NCI-H2107 treated with DMSO at 0.1 percent for 48 hours (cell line): Measurements from ENCODE around the gene TENT4A.
"Not testable (repeated sequence)": the region's sequence is repeated elsewhere in the genome, so short reads cannot be mapped to it uniquely, and the experiment has no call there.

Experiments used
- DNase-seq: peaks from one replicate; lab custom pipeline; 2025; ENCODE audit not compliant: unreplicated experiment; lab: John Stamatoyannopoulos, UW

TENT4A gene

DNA sequence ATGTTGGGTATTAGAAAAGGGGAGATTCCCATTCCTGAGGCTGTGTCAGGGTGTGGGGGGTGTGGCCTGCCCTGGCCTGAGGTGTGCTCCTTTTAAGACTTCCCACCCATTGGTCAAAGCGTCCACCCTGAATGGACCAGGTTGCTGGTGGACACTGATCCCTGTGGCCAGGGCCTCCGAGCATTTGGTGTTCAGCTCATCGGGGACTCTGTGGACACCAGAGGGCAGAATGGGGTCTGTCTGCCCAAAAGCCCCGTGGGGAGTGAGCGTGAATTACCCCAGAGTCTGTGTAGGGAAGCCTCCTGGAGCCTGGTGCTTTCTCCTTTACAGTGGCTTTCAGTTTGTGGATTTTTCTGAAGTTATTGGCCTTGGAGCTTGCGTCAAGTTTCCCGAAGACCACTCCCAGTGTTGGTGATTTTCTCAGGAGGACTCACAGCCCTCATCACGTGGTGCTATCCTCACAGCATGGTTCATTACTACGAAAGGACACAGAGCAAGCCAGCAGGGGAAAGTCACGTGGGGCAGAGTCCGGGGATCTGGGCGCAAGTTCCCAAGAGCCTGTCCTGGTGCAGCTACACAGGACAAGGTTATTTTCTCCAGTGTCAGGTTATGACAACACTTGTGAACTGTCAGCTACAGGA lies 55.5 kb downstream of the TENT4A start:
- no peak for DNase-seq

DNA sequence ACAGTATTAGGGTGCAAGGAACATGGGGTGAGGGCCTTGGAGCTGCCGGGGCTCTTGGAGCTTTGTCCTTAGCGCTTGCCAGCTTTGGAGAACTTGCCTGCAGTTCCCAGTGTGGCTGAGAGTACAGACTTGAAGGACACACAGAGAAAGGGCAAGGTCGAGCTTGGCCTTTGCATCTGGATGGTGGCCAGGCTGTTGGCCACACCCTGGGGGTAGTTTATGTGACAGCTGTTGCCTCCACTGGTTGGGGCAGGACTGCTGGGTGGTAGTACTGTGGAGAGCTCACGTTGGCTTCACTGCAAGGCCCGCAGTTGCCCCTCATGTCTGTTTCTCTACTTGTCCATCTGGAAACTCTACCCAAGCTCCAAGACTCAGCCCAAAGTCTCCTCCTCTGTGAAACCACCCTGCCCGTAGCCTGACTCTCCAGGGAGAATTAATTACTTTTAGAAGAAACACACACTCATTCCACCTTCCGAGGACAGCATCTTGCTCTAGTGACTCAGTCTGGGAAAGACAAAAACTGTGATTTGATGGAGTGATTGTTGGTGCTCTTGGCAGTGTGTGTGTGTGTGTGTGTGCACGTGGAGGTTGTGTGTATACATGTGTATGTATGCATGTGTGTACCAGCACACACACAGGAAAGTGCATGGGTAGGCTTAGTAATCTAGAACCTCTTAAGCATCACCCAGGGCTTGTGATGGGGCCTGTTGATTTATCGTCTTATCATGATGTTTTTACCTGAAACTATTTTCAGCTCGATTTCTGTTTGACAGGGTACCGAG lies 57.8 kb downstream of the TENT4A start:
- no peak for DNase-seq

DNA sequence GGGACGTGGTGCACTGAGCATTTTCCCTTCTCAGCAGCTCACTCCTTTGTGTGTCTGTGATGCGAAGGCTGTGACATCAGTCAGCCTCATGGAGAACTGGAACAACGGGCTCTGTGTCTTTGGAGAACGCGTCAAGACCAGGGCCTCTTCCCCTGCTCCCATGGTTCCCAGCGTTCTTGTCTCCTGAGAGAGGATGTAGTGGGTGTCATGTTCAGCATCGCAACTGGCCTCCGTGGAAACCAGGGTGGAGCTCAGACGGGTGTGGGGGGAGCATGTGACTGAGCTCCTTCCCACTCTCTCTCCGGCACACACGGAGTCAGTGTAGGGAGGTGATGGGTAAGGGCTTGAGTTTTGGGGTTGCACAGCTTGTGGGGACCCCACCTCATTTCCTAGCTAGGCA lies 59.7 kb downstream of the TENT4A start:
- DNase-seq = peak; percentile 85

DNA sequence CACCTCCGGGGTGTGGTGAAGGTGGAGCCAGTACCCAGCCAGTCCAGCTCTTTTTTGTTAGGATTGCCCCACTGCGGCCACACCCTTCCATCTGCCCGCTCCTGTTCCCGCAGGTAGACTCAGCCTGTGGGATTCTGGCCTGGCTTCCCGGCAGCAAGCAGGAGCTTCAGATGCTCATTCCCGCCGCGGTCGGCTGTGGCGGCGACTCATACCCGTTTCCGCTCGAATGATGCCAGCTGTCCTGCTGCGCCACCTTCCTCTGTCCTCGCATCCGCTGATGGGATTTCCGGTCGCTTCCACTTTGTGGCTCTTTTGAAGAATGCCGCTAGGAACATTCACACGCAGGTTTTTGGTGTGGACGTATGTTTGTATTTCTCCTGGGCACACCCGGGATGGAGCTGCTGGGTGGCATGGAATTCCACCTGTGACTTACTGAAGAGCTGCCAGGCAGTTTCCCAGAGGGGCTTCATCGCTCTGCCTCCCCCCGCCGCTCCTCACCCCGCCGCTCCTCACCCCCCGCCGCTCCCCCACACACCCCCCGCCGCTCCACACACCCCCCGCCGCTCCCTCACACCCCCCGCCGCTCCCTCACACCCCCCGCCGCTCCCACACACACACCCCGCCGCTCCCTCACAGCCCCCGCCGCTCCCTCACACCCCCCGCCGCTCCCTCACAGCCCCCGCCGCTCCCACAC lies 60.3 kb downstream of the TENT4A start:
- DNase-seq = peak; percentile 82

DNA sequence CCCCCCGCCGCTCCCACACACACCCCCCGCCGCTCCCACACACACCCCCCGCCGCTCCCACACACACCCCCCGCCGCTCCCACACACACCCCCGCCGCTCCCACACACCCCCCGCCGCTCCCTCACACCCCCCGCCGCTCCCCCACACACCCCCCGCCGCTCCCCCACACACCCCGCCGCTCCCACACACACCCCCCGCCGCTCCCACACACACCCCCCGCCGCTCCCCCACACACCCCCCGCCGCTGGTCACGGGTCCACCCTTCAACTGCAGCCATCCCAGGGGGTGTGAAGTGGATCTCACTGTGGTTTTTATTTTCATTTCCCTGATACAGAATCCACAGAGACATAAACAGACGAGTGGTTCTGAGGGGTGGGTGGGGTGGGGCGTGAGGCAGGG lies 61.0 kb downstream of the TENT4A start:
- not testable (repeated sequence) for DNase-seq

DNA sequence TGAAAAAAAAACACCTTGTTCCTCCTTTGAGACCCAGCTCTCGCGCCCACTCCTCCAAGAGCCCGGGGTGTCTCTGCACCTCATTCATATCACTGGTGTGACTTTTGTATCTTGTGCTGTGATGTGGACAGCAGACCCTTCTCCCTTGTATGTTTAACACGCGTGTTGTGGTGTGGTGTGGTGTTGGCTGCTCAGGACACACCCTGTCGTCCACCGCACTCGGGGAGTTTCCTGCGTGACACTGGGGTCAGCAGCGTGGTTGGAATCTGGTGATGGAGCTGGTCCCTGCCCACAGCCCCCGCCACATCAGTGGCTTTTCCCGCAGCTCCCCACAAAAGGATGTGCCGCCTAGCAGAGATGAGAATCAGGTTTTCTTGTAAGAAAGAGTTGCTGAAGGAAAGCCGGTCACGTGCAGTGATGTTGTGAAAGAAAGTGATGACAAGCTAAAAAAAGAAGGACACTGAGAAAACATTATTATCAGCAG lies 61.5 kb downstream of the TENT4A start:
- no peak for DNase-seq

DNA sequence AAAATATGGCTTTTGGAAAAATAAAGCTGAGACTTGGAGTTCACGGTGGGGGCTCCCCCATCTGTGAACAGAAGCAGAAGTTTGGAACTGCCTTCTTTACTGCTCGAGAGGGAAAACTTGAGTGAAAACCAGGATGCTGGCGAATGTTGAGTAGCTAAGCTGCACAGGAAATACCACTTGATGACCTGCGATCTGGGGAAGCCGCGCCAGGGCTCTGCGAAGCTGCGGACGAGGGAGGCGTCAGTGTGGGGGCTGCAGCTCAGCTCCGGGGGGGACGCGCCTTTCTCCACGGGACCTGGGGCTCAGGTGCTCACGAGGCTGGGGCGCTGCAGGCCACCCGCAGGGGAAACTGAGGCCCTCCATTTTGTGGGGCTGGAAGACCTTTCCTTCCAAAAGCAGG lies 62.3 kb downstream of the TENT4A start:
- no peak for DNase-seq

DNA sequence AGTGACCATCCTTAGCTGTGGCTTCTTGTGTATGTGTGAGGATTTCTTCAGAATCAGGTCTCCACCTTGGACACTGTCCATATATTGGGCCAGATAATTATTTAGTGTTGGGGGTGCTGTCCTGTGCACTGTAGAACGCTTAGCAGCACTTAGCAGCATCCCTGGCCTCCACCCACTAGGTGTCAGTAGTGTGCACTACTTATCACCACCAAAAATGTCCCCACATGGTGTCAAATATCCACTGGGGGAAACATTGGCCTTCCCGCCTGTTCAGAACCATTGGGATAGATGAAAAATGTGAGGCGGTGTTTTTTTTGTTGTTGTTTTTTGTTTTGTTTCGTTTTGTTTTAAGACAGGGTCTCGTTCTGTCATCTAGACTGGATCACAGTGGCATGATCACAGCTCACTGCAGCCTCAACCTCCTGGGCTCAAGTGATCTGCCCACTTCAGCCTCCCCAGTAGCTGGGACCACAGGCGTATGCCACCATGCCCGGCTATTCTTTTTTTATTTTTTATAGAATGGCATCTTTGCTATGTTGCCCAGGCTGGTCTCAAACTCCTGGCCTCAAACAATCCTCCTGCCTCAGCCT lies 67.7 kb downstream of the TENT4A start:
- no peak for DNase-seq

DNA sequence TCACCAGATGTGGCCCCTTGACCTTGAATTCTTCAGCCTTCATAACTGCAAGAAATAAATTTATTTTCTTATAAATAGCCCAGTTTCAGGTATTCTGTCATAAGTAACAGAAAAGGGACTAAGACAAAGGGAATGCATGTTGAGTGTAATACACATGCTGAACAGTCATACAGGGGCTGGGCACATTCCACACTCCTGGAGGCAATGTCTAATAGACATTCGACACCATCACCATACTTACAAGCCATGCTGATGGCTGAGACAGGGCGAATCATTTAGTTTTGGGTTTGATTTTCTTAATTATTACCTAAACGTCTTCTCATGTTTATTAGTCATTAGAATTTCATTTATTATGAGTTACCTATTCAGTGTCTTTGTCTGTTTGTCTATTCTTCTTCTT lies 68.5 kb downstream of the TENT4A start:
- DNase-seq = no peak

DNA sequence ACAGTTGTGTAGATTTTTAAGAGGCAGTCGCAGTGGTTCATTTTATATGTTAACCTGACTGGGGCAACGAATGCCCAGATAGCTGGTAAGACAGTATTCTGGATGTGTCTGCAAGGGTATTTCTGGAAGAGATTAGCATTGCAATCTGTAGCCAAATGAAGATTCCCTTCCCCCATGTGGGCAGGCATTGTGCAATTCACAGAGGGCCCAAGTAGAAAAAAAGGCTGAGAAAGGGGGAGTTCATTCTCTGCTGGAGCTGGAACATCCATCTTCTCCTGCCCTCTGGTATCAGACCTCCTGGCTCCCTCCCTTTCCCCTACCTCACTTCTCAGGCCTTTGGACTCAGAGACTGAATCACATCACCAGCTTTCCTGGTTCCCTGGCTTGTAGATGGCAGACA lies 70.6 kb downstream of the TENT4A start:
- no peak for DNase-seq

DNA sequence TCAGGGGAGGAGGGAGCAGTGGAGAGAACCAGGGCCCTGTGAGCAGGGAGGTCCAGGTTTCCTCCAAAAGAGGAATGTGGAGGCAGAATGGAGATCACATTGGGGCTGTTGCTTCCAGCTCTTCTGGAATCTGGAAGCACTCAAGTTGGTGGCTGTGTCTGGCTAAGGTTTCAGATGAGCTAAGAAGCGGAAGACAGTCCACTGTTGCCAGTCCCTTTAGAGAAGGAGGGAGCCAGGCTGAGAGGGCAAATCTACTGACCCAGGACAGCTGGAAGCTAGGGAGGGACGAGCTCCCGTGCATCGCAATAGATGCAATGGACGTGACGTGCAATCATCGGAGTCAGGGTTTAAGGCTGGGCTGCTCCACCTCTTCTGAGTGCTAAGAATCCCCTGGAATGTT lies 71.2 kb downstream of the TENT4A start:
- no peak for DNase-seq

DNA sequence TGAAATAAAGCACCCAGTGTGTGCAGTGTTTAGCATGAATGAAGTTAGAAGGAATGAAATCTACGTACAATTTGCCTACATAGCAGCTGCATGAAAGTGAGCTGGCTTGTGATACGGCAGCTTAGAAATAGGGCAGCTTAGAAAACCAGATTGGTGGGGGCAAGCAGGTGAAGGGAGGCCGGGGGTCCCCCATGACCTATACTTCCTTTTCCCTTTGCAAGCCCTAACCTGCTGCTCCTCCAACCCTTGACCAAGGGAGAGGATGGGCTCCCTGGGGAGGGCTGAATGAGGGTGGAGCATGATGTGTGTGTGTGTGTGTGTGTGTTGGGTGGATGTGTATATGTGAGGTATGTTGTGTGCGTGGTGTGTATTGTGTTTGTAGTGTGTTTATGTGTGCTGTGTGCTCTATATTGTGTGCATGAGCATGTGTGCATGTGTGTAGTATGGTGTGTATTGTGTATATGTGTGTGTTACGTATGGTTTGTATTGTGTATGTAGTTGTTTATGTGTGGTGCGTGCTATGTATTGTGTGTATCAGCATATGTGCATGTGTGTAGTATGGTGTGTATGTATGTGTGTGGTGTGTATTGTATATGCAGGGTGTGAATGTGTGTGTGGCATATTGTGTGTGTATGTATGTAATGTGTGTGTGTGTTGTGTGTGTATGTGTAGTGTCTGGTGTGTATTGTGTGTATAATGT lies 72.1 kb downstream of the TENT4A start:
- DNase-seq = no peak

DNA sequence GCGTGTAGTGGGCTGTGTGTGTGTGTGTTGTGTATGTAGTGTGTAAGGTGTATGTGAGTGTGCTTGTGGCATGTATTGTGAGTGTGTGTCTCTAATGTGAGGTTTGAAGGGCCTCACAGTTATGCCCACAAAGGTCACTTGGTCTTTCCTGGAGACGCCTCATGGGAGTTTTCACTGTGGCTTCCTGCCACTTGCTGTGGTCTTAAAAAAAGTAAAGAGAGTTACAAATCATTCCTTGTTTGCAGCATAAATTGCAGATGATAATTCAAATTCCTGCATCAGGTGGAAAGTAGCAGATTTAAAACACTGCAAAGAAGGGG lies 72.6 kb downstream of the TENT4A start:
- DNase-seq = no peak

DNA sequence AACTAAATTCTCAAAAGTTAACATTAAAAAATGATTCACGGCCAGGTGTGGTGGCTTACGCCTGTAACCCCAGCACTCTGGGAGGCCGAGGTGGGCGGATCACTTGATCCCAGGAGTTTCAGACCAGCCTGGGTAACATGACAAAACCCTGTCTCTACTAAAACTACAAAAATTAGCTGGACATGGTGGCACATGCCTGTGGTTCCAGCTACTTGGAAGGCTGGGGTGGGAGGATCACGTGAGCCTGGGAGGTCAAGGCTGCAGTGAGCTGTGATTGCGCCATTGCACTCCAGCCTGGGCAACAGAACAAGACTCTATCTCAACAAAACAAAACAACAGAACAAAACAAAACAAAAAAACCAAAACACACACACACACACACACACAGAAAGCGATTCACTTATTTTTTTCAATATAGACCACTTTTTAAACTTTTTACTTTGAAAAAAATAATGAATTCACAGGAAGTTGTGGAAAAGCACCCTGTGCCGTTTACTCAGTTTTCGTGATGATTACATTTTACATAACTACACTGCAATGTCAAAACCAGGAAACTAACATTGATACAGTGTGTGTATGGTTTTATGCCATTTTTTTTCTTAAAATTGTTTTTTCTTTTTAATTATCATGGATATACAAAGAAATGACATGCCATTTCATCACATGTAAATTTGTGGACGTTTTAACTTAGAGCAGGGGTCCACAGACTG lies 73.7 kb downstream of the TENT4A start:
- DNase-seq = no peak

DNA sequence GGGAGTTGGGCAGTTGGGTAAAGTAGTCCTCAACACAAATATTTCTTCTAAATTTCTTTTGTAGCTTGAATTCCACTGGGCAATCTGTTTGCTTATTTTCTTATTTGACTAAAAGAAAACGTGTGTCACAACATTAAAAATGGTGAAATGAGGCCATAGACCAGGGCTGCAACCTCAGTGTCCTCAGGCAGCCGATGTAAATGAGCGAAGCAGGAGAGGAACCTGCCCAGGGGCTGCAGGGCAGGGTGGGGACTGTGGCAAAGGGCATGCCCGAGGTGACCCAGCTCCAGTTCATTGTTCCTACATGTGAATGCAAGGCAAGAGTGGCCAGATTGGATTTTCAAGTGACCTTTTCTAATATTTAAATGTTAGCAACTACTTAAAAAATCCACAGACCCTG lies 74.7 kb downstream of the TENT4A start:
- DNase-seq = no peak

DNA sequence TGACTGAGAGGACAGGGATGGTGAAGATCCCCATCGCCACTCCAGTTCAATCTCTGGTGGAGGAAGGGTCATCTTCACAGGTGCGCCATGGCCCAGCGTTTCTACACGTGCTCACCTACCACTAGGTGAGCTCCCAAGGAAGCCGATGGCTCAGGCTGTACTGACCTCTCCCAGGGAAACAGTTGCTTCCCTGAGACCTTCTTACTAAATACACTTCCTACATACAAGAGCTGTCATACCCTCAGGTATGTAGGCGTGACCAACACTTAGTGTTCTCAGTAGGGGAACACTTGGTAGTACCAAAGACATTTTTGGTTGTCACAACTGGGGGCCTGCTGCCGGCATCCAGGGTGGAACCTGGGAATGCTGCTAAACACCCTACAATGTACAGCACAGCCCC lies 75.2 kb downstream of the TENT4A start:
- DNase-seq = no peak

DNA sequence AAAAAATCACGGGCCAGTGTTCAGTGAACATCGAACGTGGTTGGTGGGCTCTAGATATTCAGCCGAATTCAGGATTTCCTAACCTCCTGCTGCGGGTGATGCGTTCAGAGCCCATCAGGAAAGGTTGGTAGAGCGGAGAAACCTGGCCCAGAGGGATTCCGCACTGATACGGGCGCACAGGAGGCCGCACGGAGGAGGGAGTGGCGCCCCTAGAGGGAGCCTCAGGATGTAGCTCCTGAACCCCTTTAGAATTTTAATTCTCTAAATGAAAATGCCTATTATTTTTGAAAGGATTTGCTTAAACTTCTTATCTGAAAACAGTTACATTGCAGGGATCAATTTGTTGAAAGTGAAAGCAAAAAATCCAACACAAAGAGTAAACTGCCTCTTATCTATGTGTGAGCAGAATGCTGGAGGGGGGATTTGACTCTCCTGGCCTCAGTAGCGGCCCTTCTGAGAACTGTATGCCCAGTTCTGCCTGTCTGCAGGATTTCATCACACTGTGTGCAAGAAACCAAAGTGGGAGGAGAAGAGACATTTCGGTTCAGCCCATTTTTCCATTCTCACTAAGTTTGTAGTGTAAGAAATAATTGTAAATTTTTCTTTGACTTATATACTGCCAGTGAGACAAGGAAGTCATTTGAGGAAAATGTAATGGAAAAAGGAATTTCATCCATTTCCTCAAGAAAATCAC lies 75.9 kb downstream of the TENT4A start:
- no peak for DNase-seq

DNA sequence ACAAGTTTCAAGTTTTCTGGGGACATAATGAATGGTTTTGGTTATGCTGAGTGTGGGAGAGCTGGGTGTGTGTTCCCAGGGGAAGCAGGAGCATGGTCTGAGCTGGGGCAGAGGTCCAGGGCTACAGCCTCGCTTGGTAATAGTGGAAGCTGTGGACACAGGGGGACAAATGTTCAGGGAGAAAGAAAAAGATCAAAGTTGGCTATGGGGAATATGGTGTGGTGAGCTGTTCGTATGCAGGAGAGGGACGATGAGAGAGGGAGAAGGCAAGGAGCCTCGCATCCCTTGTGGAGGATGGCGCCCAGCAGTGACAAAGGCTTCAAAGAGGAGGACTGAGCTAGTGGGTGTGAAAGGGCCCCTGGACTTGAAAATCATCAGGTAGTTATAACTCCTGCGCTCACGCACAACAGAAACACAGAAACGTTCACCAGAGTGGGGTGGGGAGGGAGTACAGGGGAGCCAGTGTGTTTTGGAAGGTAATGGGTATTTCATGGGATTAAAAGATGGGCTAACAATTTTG lies 77.2 kb downstream of the TENT4A start:
- no peak for DNase-seq

DNA sequence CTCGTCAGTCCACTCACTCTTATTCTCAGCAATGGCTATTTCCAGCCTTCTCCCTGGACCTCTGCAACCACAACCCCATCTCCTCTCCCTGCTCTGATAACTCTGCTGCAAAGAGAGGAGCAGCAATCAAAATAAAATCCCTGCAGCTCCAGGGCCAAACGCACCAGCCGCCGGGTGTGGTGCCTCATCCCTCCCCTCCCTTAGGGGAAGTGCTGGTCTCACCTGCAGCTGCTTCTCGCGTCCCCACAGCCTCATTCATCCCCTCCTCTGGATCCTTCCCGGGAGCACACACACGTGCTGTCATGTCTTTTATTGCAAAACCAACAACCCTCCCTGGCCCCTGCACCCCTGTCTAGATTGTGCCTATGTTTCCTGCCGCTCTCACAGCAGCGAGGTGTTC lies 77.8 kb downstream of the TENT4A start:
- peak; percentile 57 for DNase-seq

DNA sequence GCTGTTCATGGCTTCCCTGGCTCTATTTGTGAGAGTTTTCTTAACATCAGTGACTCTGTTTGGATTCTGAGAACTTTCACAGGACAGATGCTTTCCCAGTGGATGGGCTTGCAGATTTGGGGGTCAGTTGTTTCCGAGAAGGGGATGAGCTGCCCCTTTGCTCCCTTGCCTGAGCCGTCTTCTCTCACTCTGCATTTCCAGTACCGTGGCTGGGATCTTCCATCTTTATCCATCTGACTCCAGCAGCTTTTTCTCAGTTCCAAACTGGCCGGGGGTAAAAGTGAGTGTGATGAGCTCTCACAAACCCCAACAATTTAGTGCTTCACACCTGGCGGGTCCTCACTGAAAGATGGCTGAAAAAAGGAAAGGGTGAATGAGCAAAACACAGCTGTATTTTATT lies 79.1 kb downstream of the TENT4A start:
- no peak for DNase-seq
